Activated naive CD4-positive, alpha-beta T cell treated with anti-CD3 and anti-CD28 coated beads, Interleukin-2, amount 50 U/mL, for 16 hours (primary cell): ENCODE measurements around the gene ST3GAL5.
"Not testable (repeated sequence)": the region's sequence is repeated elsewhere in the genome, so short reads cannot be mapped to it uniquely, and the experiment has no call there.

Experiments
- DNase-seq: peaks from one replicate; pipeline ENCODE4 v3.0.0-alpha.2; 2020

ST3GAL5 gene

DNA sequence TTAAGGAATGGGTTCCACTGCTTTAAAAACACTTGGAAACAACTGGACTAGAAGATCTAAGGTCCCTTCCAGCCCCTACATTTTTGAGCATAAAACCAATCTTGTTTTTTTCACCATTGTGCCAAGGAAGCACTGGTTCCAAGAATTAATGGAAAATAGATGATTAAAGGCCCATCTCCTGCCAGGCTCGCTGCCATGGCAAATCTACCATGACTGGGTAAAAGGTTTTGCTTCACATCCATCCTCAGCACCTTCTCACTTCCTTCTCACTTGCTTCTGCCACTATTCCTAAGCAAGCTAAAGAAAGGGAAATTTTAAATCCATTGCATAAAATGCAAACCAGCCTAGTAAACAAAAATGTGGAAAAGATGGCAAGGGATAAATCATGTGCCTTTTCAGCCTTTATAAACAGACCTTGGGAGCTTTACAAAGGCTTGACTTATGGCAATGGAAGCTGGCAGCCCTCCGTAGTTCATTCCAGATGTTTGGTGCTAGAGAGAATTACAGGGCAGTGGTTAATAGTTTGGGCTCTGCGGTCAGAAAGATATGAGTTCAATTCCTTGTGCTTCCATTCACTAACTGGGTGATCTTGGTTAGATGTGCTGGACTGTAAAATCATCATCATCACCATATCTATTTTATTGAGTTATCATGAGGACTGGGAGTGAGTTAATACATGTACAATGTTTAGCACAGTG lies 27.0 kb upstream of the ST3GAL5 start:
- DNase-seq = no peak

DNA sequence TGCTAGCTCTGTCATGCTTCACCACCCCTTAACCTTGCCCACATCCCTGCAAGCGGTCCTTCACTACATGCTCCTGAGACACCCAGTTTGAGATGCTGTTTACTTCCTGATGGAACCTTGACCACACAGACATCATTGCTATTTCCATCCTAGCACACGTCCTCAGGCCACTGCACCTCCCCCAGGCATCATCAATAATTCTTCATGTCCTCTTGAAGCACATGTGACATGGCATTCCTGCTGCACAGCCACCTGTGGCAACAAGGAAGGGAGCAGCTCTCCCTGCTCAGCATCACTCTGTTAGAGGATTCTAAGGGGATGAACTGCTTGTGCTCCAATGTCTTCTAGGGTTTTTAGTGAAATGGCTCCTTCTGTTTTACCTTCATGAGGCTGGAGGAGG lies 26.1 kb upstream of the ST3GAL5 start:
- DNase-seq = no peak

DNA sequence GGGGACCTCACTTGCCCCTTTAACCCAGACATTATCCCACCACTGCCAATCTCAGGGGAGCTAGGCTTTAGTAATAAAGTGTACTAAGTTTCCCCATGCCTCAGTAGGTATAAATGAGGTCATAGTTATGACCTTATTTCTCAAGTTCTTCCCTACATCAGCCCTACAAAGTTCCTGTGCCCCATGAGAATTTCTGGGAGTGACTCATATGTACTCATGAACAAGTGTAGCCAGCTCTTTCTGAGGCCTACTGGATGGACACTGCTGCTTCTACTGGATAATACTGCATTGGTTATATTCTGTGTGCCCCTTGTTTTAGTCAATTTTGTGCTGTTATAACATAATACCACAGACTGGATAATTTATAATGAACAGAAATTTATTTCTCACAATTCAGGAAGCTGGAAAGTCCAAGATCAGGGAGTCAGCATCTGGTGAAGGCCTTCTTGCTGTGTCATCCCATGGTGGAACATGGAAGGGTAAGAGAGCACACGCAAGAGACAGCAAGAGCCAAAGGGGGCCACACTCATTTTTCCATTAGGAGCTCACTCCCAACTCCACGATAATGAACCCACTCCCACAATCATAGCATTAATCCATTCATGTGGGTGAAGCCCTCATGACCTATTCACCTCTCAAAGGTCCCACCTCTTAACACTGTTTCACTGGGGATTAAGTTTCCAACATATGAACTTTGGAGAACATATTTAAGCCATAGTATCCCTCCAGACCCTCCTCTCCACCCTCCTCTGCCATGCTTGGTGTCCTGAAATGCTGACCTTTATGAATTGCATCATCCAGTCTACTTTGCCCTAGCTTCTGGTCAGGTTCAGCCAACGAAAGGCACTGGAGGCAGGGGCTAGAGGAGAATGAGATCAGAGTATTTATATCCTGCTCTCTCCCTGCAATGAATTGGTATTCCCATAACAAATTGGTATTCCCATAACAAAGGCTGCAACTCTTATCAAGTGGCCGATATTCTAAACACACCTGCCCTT lies 25.4 kb upstream of the ST3GAL5 start:
- DNase-seq = no peak

DNA sequence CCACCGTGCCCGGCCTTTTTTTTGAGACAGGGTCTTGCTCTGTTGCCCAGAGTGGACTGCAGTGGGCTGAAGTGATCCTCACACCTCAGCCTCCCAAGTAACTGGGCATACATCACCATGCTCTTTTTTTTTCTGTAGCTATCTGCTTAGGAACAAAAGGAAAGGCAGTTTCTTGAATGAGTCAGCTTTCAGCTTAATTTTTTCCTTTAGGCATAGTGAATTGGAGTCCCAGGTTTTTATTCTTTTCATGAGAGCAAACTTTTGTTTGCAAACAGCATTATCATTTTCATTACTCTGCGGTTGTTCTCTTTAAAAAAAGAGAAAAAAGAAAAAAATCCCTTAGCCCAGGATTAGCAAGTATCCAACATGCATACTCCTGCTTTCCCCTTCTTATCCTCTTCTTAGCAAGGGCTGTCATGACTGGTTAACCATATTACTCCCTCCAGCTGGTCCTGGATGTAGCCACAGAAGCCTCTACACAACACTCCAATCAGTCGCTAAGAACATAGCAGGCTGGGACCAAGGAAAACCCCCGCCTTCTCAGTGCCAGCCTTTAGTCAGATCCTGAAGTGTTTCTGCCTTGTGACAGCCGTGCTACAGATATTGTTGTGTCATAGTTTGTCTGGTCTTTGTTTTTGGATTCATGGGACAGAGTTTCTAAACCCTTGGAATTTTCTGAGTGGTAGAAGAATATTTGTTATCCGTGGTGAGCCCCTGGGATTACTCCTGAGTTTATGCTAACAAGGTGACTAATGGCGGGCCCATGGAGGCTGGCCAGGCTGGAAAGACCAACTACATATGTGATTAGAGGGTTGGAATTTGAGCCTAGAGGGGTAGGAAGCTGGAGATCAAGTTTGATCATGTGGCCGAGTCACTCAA lies 23.3 kb upstream of the ST3GAL5 start:
- no peak for DNase-seq

DNA sequence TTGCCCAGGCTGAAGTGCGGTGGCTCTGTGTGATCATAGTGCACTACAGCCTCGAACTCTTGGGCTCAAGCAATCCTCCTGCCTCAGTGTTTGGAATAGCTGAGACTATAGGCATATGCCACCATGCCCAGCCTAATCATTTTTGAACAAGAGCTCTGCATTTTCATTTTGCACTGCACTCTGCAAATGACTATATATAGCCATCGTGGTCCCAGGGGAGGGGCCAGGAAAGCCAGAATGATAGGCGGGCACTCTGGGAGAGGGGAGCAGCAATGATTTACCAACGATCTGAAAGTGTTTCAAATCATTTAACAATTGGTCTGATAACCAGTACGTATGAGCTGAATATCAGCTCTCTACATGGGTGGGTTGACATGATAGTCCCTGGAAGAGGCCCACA lies 22.3 kb upstream of the ST3GAL5 start:
- DNase-seq = no peak

DNA sequence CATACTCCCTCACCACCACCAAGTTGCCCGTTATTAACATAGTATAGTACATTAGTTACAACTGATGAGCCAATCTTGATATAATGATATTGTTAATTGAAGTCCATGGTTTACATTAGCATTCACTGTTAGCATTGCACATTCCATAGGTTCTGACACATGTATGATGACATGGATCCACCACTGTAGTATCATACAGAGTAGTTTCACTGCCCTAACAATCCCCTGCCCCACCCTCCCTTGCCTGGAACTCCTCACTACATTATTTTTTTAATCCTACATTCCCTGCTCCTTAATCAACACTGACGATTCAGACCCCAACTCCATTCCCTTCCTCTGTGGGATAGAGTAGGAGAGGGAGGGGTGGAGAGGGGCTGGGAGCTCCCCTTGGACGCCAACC lies 20.2 kb upstream of the ST3GAL5 start:
- DNase-seq = no peak

DNA sequence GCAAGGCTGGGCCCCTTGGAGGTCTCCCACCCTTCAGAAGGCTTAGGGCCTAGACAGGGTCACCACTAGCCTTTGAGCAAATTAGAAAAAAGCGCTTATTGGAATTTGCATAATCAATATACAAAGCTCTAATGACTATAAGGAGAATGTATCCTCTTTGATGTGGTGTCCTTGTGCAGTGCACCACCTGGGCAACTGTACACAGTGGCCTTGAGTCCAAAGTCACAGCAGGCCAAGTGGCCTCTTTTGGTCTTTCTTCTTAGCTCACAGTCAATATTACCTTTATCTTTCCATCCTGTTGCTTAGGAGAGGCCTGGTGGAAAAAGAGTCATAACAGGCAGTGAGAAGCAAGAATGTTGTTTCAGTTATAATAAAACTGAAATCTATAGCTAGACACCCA lies 19.7 kb upstream of the ST3GAL5 start:
- no peak for DNase-seq

DNA sequence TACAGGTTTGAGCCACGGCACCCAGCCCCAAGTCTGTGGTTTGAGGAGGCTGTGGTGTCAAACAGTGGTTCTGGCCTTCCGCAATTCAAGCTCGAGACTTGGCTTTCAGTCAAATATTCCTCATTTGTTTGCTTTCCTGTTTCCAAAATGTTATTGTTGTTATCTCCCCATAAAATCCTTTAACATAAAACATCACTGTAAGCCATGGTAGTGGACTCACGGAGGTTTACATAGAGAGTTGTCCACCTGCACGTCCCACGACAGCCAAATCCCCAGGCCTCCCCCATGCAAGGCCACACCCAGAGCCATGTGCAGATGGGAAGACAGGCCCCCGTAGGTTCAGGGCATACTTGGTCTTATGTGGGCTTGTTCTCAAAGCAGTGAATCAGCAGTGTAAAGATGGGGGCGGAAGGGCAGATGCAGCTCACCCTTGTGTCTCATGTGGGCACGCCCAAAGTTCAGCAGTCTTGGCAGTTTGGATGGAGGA lies 18.9 kb upstream of the ST3GAL5 start:
- no peak for DNase-seq

DNA sequence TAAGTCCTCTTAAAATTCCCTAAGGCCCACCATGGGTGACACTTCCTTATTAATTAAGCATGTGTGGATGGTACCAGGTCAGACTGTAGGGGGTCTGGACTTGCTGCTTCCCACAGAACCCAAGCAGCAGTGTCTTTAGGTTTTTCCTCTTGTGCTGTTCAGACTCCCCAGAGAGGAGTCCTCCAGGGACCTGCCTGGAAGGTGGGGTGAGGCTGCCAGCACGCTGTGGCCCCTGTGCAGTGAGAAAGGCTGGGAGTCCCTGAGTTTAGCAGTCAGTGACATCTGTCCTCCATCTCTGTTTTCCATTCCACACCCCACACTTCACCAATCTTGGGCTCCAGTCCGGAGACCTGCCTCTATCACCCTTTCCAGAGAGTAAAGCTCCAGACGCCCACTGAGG lies 18.0 kb upstream of the ST3GAL5 start:
- no peak for DNase-seq

DNA sequence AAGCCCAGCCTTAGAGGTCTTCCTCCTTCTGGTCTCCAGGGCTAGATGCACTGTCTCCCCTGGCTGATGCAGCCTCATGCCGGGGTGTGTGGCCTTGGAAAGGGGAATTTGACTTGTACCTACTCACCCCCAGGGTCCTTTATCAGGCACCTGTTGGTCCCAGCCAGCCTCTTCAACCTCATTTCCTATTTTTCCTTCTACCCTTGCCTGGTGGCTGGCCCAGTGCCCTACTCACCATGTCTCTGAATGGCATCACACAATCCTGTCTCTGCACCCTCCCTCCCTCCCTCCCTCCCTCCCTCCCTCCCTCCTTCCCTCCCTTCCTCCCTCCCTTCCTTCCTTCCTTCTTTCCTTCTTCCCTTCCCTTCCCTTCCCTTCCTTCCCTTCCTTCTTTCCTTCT lies 17.1 kb upstream of the ST3GAL5 start:
- no peak for DNase-seq

DNA sequence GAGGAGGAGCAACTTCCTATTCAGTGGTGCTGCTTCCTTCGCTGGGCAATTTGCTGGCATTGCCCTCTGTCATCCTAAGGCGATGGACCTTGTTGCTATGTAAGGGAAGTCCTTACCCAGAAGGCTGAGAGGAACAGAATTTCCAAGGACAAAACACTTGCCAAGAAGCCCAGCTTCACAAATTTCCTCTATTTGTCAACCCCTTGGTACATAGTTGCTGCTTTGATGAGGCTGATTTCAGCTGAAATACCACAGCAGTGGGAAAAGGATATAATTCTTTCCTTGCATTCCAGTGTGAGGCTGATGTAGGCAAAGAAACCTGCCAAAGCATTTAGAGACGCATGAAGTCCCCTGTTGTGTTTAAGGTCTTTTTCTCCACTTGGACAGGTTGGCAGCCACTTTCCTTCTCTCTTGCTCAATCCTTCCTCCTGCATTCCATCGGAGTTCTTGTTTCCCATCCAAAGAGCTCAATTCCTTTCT lies 16.4 kb upstream of the ST3GAL5 start:
- no peak for DNase-seq

DNA sequence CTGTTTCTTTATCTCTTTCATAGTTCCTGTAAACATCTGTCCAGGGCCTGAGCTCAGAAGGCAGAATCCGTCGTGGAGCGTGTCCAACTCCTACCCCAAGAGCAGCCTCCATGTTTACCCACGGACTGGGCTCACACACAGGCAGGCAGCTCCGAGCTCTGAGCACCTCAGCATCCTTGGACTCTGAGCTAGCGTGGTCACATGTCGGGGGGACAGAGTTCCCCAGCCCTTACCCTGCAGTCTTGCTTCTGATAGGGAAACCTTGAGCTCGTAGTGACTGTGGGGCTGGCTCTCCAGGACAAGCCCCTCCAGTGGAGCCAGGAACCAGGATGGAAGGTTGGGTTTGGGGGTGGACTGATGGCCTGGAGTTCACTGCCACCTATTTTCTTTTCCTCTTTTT lies 15.1 kb upstream of the ST3GAL5 start:
- DNase-seq = no peak

DNA sequence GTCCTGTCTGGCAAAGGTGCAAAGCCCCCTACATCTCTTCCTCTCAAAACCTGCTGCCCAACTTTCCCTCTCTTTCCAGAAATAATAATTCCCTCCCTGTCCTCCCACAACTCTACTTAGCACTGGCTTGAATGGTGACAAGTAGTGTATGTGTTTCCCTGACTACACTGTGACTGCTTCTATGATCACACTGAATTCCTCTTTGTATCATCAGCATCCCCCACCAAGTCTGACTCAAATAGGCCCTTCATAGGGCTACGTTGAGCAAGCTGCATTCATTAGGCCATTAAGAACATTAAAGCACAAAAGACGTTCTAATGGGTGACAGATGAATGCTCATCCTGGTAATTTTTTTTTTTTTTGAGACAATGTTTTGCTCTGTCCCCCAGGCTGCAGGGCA lies 13.7 kb upstream of the ST3GAL5 start:
- no peak for DNase-seq

DNA sequence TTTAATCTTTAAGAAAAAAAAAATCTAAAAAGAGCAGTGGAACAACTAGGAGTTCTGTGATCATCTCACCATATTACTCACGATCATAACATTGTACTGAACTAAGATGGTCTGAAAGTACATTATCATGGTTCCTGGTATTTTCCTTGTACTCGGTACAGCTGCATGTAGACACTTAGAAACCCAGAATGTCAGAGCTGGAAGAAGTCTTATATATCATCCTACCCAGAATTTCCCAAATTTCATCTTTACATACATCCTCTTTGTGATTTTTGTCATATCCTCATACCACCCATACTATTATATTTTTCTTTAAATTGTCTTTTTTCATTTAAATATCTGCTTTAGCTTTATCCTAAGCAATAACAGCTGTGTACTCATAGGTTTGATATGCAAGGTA lies 12.4 kb upstream of the ST3GAL5 start:
- no peak for DNase-seq

DNA sequence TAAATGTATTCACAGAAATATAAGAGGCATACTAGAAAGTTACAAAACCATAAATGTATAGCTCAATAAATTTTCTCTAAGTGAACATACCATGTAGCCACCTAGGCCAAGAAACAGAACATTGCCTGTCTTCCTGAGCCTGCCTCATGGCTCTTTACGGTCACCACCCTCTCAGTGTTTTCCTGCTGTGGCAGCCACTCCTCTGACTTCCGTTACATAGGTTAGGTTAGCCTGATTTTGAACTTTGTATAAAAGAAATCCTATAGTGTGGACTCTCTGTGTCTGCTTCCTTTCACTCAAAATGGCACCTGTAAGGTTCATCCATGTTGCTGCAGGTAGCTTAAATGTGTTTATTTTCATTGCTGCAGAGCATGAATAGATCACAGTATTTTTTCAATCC lies 11.6 kb upstream of the ST3GAL5 start:
- no peak for DNase-seq

DNA sequence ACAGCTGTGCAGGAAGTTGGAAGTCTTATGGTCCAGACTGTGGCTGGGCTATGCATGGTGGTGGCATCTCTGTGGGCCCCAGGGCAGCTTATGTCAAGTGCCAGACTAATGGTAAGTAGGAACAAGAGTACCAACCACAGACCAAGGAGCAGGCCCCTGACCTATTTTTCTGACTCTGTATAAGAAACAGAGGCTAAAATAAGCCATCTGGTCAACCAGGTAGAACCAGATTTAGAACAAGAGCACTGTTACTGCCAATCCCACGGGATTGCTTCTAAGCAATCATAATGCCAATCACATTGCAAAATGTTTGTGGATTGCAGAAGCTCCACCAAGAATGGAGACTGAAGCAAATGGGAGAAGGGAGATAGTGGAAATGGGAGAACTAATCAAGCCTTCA lies 11.1 kb upstream of the ST3GAL5 start:
- DNase-seq = no peak

DNA sequence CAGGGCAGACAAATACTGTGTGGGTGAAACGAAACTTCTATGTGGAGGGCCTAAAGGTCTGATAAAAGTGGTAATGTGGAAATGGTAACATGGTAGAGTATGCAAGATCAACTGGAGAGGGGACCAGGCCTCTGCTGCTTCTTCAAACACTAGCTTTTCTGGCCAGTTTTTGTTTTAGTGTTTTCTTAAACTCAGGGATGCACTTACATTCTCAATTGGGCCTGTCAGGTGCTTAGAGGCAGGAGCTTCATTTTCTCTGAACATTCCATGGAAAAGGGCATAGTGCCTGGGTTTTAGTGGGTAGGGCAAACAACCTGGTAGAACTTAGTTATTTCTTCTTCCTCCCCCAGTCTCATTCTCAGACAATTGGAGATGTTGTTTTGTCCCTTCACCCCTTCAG lies 10.5 kb upstream of the ST3GAL5 start:
- no peak for DNase-seq

DNA sequence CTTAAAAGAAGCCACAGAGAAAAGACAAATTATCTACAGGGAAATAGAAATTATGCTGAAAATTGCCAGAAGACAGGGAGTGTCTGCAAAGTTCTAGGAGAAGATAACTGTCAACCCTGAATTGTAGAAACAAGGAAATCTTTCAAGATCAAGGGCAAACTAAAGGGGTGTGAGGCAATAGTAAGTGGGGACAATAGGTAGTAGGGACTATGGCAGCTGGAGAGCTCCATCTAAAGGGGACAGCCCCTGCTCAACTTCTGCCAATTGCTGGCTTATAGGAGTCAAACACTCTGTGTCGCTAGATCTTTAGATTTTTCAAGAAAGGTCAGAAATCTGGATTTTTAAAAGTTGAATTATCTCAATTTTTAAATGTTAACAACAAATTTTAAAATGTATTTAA lies 10.1 kb upstream of the ST3GAL5 start:
- DNase-seq = no peak

DNA sequence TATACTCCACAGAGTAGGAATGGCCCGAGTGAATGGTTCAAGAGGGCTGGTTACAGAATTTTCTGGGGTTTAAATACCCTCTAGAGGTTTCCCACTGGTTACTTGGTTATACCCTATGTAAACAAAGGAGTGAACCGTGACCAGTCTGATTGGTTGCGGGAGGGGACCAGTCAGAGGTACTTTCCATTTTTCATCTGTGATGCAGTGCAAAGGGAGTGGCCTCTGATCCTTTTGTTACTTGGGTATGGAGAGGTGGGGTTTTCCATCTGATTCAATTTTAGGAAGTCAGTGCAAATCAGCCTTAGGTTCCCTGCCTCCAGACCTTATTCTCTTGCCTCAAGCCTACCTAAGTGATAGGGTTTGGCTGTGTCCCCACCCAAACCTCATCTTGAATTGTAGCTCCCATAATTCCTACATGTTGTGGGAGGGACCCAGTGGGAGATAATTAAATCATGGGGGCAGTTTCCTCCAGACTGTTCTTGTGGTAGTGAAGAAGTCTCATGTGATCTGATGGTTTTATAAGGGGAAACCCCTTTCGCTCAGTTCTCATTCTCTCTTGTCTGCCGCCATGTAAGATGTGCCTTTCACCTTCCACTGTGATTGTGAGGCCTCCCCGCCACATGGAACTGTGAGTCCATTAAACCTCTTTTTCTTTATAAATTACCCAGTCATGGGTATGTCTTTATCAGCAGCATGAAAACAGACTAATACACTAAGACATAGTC lies 5.9 kb upstream of the ST3GAL5 start:
- not testable (repeated sequence) for DNase-seq

DNA sequence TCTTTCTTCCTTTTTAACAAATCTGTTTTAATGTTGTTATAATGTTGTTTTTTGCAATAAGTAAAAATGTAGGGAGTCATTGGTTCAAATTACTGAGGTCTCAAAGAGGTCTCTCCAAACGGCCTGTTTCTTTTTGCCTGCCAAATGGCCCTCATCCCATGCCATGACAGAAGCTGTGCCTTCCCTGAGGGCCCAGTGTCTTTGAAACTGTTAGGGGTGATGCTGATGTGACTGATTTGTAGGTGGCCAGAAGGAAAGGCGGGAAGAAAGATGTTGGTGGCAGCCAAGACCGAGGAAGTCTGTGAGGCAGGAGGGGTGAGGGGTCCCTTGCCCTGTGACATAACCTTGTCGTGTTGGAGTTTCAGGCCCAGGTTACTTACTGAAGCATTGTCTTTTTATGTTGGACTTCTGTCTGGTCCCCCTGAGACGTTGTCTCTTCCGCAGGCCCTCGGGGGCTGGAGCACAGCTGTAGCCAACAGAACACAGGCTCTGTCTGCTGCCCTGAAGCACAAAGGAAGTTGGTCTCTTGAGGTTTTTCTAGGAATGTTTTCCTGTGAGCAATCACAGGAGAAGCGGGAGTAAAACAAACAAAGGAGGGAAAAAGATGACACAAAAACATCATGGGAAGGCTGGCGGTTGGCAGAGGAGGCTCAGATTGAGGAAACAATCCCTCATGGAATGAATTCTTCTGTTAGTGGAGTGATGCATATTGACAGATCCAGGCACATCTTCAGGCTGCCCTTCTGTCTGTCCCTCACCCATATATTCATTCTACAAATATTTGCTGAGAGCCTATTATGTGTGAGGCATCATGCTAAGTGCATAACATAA lies 4.9 kb upstream of the ST3GAL5 start:
- no peak for DNase-seq

DNA sequence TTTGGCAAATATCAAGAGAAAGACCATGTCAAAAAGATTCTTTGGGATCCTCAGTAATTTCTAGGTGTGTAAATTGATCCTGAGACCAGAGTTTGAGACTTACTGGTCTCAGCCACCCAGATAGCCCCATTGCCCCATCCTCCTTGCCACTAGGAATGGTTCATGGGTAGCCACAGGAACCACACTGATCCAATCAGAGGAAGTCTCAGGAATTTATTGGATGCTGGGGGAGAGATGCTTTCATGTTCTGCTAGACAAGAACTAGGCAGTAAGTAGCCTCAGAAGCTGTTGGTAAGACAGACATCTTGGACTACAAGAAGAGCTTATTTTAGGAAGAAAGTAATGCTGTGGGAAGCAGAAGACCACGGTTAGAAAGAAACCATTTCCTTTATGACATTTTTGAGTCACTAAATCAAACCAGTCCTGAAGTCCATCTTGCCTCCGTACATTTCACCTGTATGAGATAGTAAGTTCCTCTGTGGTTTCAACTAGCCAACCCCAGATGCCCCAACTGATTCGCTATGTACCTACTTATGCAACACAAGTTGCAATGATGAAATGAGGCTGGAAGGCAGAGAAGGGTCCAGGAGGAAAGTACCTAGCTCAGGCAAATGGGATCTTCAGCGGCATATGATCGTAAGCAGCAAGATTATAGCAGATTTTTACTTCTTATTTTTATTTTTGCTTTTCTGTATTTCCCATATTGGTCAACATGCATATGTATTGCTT lies 3.6 kb upstream of the ST3GAL5 start:
- no peak for DNase-seq
